HTERT RPE-1 (cell line): ENCODE measurements around the gene GALNTL6.
"Not testable (repeated sequence)": the region's sequence is repeated elsewhere in the genome, so short reads cannot be mapped to it uniquely, and the experiment has no call there.

Experiments
- in situ Hi-C: fragments of 300-500 bp; cut with MboI; formaldehyde crosslinking; loops from 4 replicates; pipeline ENCODE4 v1.14.3; 2020; ENCODE audit warnings: low sequenced_read_pairs

Gene GALNTL6

GRCh38 chr4:172963498-172964294, 1150.5 kb downstream of the GALNTL6 start:
- in situ Hi-C loops: no loop called here

- in situ Hi-C loops: not testable (repeated sequence)
Observed at GRCh38 chr4:172970189-172970588, 1157.0 kb downstream of the GALNTL6 start.

GRCh38 chr4:172974586-172974985, 1161.4 kb downstream of the GALNTL6 start:
- in situ Hi-C loops: no loop called here

- in situ Hi-C loops: no loop called here
Observed at GRCh38 chr4:172975651-172976229, 1162.5 kb downstream of the GALNTL6 start.

DNA sequence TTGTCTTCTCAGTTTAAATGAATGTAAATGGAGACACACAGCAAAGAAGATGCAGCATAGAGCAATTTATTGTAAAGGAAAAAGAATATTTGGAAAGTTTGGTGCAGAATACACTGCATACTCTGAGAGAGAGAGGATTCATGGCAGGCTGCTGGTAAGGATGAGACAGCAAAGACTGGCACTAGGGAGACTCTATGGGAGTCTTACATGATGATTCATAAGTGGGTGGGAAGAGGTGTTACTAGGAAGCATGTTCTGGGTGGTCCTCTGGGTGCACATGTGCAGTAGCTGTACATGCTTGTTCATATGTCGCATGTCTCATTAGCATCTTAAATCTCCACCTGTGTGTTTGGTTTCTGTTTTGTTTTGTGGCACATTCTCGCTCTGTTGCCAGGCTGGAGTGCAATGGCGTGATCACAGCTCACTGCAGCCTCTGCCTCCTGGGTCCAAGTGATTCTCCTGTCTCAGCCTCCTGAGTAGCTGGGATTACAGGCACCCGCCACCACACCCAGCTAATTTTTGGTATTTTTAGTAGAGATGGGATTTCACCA, 1164.4 kb downstream of the GALNTL6 start:
- in situ Hi-C loops: not testable (repeated sequence)

GRCh38 chr4:172978848-172979247, 1165.6 kb downstream of the GALNTL6 start:
- in situ Hi-C loops: no loop called here

- in situ Hi-C loops: no loop called here
Observed at GRCh38 chr4:172979332-172979731, 1166.1 kb downstream of the GALNTL6 start.

- in situ Hi-C loops: no loop called here
Observed at GRCh38 chr4:172980219-172980618, 1167.0 kb downstream of the GALNTL6 start.

DNA sequence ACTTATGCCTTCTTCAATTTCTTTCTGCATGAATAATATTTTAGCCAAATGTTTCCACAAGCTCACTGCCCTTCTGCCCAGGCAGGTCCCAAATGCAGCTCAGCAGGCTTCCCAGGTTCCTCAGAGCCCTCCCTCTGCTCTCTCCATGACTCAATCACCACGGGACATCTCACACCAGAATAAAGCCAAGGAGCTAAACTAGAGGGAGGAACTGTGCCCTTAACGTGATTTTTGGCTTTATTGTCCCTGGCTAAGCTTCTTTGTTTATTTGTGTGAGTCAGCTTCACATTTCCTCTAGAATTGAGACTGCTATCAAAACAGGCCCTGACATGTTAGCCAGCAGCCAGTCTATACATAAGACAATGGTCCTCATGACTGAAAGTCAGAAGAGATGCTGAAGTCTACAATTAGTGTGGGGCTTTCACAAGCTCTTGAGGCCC, 1169.0 kb downstream of the GALNTL6 start:
- in situ Hi-C loops: no loop called here

DNA sequence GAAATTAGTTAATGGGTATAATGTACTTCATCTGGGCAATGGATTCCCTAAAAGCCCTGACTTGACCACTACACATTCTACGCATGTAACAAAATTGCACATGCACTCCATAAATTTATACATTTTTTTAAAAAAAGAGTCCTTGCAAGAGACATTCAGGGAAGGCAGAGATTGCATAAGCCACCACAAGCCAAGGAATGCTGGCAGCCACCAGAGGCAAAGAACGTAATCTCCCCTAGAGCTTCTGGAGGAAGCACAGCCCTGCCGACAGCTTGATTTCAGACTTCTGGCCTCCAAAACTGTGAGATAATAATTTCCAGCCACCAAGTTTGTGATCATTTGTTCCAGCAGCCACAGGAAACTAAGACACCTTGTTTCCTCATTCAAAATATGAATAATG, 1169.8 kb downstream of the GALNTL6 start:
- in situ Hi-C loops: no loop called here

DNA sequence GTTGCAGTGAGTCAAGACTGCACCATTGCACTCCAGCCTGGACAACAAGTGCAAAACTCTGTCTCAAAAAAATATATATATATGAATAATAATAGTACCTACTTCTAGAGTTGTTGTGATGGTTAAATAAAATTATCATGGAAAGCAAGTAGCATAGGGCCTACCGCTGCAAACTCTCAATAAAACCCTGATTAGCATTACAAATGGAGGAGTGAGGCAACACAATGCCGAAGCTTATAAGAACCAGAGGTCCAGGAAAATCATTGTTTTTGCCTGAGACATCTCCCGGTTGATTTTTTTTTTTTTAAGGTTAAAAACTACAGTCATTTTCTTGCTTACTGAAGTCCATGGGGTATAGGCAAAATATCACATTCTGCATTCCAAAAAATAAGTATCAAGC, 1170.4 kb downstream of the GALNTL6 start:
- in situ Hi-C loops: no loop called here

DNA sequence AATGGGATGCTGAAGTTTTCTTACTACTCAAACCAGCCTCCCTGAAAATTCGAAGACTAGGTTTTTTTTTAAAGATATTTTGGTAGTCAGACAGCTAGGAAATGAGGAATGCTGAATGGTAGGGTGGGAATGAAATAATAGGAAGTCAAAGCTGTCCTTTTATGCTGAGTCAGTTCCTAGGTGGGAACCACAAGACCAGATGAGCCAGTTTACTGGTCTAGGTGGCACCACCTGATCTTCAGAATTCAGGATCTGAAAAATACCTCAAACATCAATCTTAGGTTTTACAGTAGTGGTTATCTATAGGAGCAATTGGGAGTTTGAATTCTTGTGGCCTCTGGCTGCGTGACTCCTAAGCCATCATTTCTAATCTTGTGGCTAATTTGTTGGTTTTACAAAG, 1172.3 kb downstream of the GALNTL6 start:
- in situ Hi-C loops: no loop called here

DNA sequence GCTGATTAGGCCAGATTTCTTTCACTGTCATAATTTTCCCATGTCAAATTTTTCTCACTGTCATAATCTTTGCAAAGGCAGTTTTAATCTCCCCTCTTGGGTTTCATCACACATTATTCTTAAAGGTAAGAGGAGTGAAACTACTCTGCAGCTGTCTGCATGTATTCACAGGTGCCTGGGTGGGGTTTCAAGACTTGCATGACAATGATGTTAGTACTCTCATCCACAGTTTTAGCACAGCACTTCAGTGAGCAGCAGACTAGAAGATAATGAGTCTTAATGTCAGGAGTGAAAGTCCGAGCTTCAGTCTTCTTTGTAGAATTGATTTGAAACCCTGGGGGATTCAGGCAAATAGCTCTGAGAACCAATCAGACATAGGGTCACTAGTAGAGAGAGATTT, 1172.9 kb downstream of the GALNTL6 start:
- in situ Hi-C loops: no loop called here

DNA sequence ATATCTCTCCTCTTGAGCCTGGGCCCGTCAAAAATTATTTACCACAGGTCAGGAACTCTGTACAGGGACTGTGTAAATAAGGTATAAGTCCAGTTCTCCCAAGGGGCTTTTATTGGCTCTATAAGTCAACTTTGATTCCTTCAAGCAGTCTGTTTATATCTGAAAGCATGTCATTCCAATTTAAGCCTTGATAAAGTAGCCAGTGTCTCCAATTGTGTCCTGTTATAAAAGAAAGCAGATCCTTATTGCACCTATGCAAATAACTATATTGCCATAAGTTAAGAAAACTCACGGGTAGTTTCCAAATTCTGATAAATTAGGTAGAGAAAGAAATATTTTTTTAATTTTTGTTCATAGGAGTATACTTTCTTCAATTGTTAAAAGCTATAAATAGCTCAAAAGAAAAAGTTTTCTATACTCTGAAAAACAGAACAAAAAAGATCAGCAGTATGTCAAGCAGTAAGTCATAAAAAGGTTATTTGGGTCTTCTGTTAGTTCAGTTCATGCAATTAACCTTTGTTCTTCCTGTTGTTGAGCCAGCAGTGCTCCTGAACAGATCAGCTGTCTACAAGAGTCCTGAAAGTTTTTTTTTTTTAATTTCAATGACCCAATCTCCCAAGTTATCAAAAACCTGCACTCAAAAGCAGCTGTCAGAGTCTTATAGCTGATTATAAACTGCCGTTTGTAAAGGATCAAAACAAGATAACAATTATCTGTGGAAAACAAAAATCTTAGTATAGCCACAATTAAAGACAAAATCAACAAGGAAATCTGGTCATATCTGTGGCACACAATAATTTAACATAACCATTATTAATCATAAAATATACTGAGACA, 1177.0 kb downstream of the GALNTL6 start:
- in situ Hi-C loops: no loop called here

DNA sequence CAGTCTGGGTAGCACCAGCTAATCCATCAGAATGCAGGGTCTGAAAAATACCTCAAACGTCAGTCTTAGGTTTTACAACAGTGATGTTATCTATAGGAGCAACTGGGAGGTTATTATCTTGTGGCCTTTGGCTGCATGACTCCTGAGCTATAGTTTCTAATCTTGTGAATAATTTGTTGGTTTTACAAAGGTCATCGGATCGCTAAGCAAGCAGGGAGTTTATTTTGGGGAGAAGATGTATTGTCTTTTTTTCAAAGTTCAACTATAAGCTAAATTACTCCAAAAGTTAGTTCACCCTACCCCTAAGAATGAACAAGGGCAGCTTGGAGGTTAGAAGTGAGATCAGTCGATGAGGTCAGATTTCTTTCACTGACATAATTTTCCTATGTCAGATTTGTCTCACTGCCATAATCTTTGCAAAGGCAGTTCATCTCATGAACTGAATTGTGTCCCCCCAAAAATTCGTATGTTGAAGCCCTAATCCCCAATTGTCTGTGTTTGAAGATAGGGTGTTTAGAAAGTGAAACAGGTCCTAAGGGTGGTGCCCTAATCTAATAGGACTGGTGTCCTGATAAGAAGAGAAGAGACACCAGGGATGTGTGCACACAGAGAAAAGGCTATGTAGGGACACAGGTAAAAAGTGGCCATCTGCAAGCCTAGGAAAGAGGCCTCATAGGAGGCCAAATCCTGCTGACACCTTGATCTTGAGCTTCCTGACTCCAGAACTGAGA, 1179.6 kb downstream of the GALNTL6 start:
- in situ Hi-C loops: no loop called here

GRCh38 chr4:172995161-172995560, 1182.0 kb downstream of the GALNTL6 start:
- in situ Hi-C loops: no loop called here

DNA sequence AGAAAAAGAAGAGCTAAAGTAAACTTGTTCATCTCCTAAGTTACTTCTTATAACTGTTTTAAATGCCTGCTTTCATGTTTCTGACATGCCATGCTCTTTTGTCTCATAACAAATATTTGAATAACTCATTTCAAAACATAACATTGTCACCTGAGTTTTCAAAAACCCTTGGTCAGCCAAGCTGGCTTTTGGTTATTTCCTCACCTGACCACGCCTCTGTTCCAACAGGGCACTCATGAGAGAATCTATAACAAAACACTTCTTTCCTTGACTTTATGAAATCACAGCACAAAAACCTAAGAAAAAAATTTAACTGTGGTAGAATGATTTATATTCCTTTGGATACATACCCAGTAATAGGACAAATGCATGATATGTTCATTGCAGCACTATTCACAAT, 1182.5 kb downstream of the GALNTL6 start:
- in situ Hi-C loops: no loop called here

DNA sequence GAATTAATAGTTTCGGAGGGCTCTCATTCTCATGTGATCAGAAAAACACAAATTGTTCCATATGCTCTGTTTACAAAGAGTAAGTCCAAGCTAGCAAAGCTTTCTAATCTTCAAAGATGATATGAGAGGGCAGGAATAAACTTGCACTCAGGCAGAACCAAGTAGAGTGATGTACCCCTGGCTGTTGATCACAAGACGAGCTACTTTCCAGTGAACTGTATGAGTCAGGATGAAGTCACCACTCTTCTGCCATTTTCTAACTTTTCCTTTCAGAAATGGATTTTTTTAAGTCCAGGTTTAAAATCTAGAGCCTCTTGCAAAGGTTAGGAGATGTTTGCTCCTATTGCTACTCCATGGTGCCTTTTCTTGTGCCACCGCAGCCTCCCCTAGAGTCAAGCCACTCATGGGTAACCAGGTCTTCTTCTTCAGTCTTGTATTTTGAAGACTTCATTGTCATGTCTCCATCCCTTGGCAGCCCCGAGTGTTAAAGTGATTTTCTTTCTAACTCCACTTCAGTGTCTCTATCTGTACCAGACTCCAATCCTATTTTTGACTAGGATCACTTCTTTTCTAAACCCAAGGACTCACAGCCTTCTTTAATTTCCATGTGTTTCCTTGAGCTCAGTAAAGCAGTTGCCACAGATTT, 1183.5 kb downstream of the GALNTL6 start:
- in situ Hi-C loops: no loop called here

DNA sequence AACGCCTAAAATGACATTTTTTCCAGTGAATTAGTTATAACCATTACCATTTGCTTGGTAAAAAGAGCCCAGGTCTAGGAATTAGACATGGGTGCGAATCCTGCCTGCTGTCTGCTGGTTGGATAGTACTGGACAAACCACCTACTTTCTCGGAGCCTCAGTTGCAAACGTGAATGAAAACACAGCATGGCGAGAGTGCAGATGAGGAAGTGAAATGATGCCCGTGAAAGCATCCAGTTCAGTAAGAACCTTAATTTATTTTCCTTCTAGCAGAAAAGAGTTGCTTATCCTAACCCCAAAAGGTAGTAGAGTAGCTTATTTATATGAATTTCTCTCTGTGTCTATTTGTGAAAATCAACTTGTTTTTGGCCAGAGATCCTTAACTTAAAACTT, 1184.0 kb downstream of the GALNTL6 start:
- in situ Hi-C loops: no loop called here

DNA sequence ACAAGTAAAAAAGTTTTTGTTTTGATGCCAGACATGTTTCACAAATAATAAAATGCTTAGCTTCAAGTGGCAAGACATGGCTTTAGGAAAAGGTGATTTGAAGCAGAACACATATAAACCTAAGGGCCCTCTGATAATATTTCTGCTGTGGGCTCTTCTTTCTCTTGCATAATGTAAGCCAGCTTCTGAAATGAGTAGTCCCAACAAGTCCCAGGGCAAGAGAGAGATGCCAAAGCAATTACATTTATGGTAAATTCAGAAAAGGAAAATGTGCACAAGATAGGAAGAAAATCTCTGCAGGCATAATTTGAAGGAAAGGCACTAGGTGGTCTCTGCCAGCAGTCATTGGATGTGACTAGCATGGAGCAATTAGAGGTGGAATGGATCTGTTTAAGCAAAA, 1184.7 kb downstream of the GALNTL6 start:
- in situ Hi-C loops: no loop called here
